Measurements from ENCODE around the gene SAMD8. TPM values are rescaled to one million over a fixed set of nuclear protein-coding genes. Genes with fewer than 3 reads are reported as not detected.

Gene SAMD8
- total RNA-seq, 1 donor from 2014 or later = 35.4 TPM

- Histone ChIP-seq H2AFZ (ENCODE audit: low read depth, low read length) (no peak overlapping the region), H3K4me2 (ENCODE audit: low read length) (no peak overlapping the region), H4K20me1 (ENCODE audit: insufficient read depth, low read length) (no peaks in the 10 kb centered on the region), H3K27ac (ENCODE audit: low read depth, low read length) (no peak overlapping the region), H3K9ac (ENCODE audit: low read length) (no peak overlapping the region), H3K4me1 (ENCODE audit: insufficient read depth, low read length) (no peaks in the 10 kb centered on the region), H3K36me3 (ENCODE audit: insufficient read depth, low read length) (no peaks in the 10 kb centered on the region), H3K4me3 (ENCODE audit: insufficient read depth, low read depth, low read length) (no peak overlapping the region), H3K9me3 (ENCODE audit: insufficient read depth, low read depth, low read length) (no peaks in the 10 kb centered on the region), H3K27me3 (ENCODE audit: insufficient read depth, low read length) (no peaks in the 10 kb centered on the region), H3K79me2 (ENCODE audit: insufficient read depth, low read length) (no peaks in the 10 kb centered on the region)
- Mint-ChIP-seq H3K27ac (ENCODE audit: unreplicated experiment) (no peak overlapping the region), H3K27me3 (ENCODE audit: low read depth, unreplicated experiment) (no peaks in the 10 kb centered on the region), H3K4me3 (ENCODE audit: unreplicated experiment) (no peak overlapping the region), H3K36me3 (ENCODE audit: low read depth, unreplicated experiment) (no peaks in the 10 kb centered on the region), H3K4me1 (ENCODE audit: low read depth, unreplicated experiment) (peaks cover 3% of the 10 kb centered on the region), H3K9me3 (ENCODE audit: unreplicated experiment) (no peaks in the 10 kb centered on the region)
- FAIRE-seq (no peak), DNase-seq (ENCODE audit: low read depth) (no peak)
- TF ChIP-seq EZH2 (IDR thresholded peaks at IDR 0.05; ENCODE audit: insufficient read depth, low read length) (no peak), CTCF (IDR thresholded peaks at IDR 0.05; ENCODE audit: insufficient read depth, low read depth, low read length) (no peak)
These were observed 44.2 kb upstream of the SAMD8 start for GRCh38 chr10:75067272-75067671.

- H2AFZ ChIP-seq (ENCODE audit: low read depth, low read length) = no peak overlapping the region
- H3K27ac ChIP-seq (ENCODE audit: low read depth, low read length) = no peak overlapping the region
- Mint-ChIP-seq H3K4me1 (ENCODE audit: low read depth, unreplicated experiment) (peaks cover 3% of the 10 kb centered on the region), H3K4me3 (ENCODE audit: unreplicated experiment) (no peak overlapping the region), H3K27me3 (ENCODE audit: low read depth, unreplicated experiment) (no peaks in the 10 kb centered on the region), H3K27ac (ENCODE audit: unreplicated experiment) (no peak overlapping the region), H3K36me3 (ENCODE audit: low read depth, unreplicated experiment) (no peaks in the 10 kb centered on the region), H3K9me3 (ENCODE audit: unreplicated experiment) (no peaks in the 10 kb centered on the region)
- FAIRE-seq (no peak), DNase-seq (ENCODE audit: low read depth) (no peak)
- no peaks in the 10 kb centered on the region for H3K27me3 ChIP-seq (ENCODE audit: insufficient read depth, low read length)
- H3K4me1 ChIP-seq (ENCODE audit: insufficient read depth, low read length) = no peaks in the 10 kb centered on the region
- H3K79me2 ChIP-seq (ENCODE audit: insufficient read depth, low read length) = no peaks in the 10 kb centered on the region
- no peak overlapping the region for H3K4me2 ChIP-seq (ENCODE audit: low read length)
- H3K4me3 ChIP-seq (ENCODE audit: insufficient read depth, low read depth, low read length) = no peak overlapping the region
- no peak overlapping the region for H3K9ac ChIP-seq (ENCODE audit: low read length)
- no peaks in the 10 kb centered on the region for H3K9me3 ChIP-seq (ENCODE audit: insufficient read depth, low read depth, low read length)
- no peaks in the 10 kb centered on the region for H4K20me1 ChIP-seq (ENCODE audit: insufficient read depth, low read length)
- H3K36me3 ChIP-seq (ENCODE audit: insufficient read depth, low read length) = no peaks in the 10 kb centered on the region
- TF ChIP-seq EZH2 (IDR thresholded peaks at IDR 0.05; ENCODE audit: insufficient read depth, low read length) (no peak), CTCF (IDR thresholded peaks at IDR 0.05; ENCODE audit: insufficient read depth, low read depth, low read length) (no peak)
These were observed 42.9 kb upstream of the SAMD8 start for GRCh38 chr10:75068523-75068922.

GRCh38 chr10:75070476-75070875, 41.0 kb upstream of the SAMD8 start:
- Mint-ChIP-seq H3K4me3 (ENCODE audit: unreplicated experiment) (peak overlapping the region; percentile 45), H3K27me3 (ENCODE audit: low read depth, unreplicated experiment) (peaks cover 4% of the 10 kb centered on the region), H3K9me3 (ENCODE audit: unreplicated experiment) (no peaks in the 10 kb centered on the region), H3K36me3 (ENCODE audit: low read depth, unreplicated experiment) (no peaks in the 10 kb centered on the region), H3K4me1 (ENCODE audit: low read depth, unreplicated experiment) (peaks cover 3% of the 10 kb centered on the region), H3K27ac (ENCODE audit: unreplicated experiment) (no peak overlapping the region)
- Histone ChIP-seq H3K4me1 (ENCODE audit: insufficient read depth, low read length) (no peaks in the 10 kb centered on the region), H3K4me3 (ENCODE audit: insufficient read depth, low read depth, low read length) (no peak overlapping the region), H3K27me3 (ENCODE audit: insufficient read depth, low read length) (no peaks in the 10 kb centered on the region), H3K36me3 (ENCODE audit: insufficient read depth, low read length) (no peaks in the 10 kb centered on the region), H2AFZ (ENCODE audit: low read depth, low read length) (no peak overlapping the region), H4K20me1 (ENCODE audit: insufficient read depth, low read length) (no peaks in the 10 kb centered on the region), H3K4me2 (ENCODE audit: low read length) (no peak overlapping the region), H3K79me2 (ENCODE audit: insufficient read depth, low read length) (no peaks in the 10 kb centered on the region), H3K9me3 (ENCODE audit: insufficient read depth, low read depth, low read length) (no peaks in the 10 kb centered on the region), H3K9ac (ENCODE audit: low read length) (no peak overlapping the region), H3K27ac (ENCODE audit: low read depth, low read length) (no peak overlapping the region)
- TF ChIP-seq EZH2 (IDR thresholded peaks at IDR 0.05; ENCODE audit: insufficient read depth, low read length) (no peak), CTCF (IDR thresholded peaks at IDR 0.05; ENCODE audit: insufficient read depth, low read depth, low read length) (no peak)
- no peak for FAIRE-seq
- no peak for DNase-seq (ENCODE audit: low read depth)

Data from astrocyte (in vitro differentiated cells and primary cell).